DMS153 treated with DMSO at 0.1 percent for 48 hours (cell line): ENCODE results near the gene HDDC3.

Experiments used
- DNase-seq: peaks from one replicate; lab custom pipeline; 2025; ENCODE audit not compliant: unreplicated experiment; lab: John Stamatoyannopoulos, UW

The HDDC3 gene

GRCh38 chr15:90892498-90893174 lies 39.7 kb downstream of the HDDC3 start:
- DNase-seq: no peak

GRCh38 chr15:90892023-90892422 lies 40.3 kb downstream of the HDDC3 start:
- DNase-seq: no peak

- no peak for DNase-seq
Measured at GRCh38 chr15:90891346-90891949, 40.9 kb downstream of the HDDC3 start.

- DNase-seq: no peak
Measured at GRCh38 chr15:90890839-90891238, 41.5 kb downstream of the HDDC3 start.

- no peak for DNase-seq
Measured at GRCh38 chr15:90889736-90890456, 42.5 kb downstream of the HDDC3 start.

GRCh38 chr15:90889313-90889730 lies 43.0 kb downstream of the HDDC3 start:
- no peak for DNase-seq

GRCh38 chr15:90887037-90887481 lies 45.3 kb downstream of the HDDC3 start:
- no peak for DNase-seq

- no peak for DNase-seq
Measured at GRCh38 chr15:90886291-90886614, 46.1 kb downstream of the HDDC3 start.

- DNase-seq: no peak
Measured at GRCh38 chr15:90885432-90886290, 46.7 kb downstream of the HDDC3 start.

GRCh38 chr15:90884719-90885431 lies 47.5 kb downstream of the HDDC3 start:
- DNase-seq: no peak

- no peak for DNase-seq
Measured at GRCh38 chr15:90883976-90884718, 48.2 kb downstream of the HDDC3 start, which contains the start of gene FES. Gene FES, plus strand, starts transcription at chr15:90884504. Its CDS starts 542 bp downstream, at chr15:90885046.

GRCh38 chr15:90883526-90883975 lies 48.8 kb downstream of the HDDC3 start:
- no peak for DNase-seq

GRCh38 chr15:90882781-90883525 lies 49.4 kb downstream of the HDDC3 start:
- DNase-seq: no peak

- no peak for DNase-seq
Measured at GRCh38 chr15:90881978-90882721, 50.2 kb downstream of the HDDC3 start.

GRCh38 chr15:90881181-90881977 lies 51.0 kb downstream of the HDDC3 start:
- no peak for DNase-seq

- no peak for DNase-seq
Measured at GRCh38 chr15:90880381-90881145, 51.8 kb downstream of the HDDC3 start.
